HG03432 (cell line): ENCODE results near the gene HELQ.
"Not testable (repeated sequence)": the region's sequence is repeated elsewhere in the genome, so short reads cannot be mapped to it uniquely, and the experiment has no call there.

Experiments
- ATAC-seq: cut with Tn5 transposase; IDR thresholded peaks from one replicate; pipeline ENCODE4 v1.9.1; 2021; ENCODE audit warnings: mild to moderate bottlenecking, moderate library complexity; ENCODE audit not compliant: unreplicated experiment

The HELQ gene

GRCh38 chr4:83455281-83456183 lies at the start of gene HELQ, which contains the start of gene MRPS18C:
HELQ (minus strand) TSS chr4:83455823; CDS start chr4:83455693, 130 bp downstream.
MRPS18C (plus strand) TSS chr4:83456058; CDS start chr4:83456078, 20 bp downstream.
- ATAC-seq = peak; percentile 95

GRCh38 chr4:83504996-83505395 lies 49.4 kb upstream of the HELQ start:
- ATAC-seq = no peak

- no peak for ATAC-seq
These were observed 48.9 kb upstream of the HELQ start for GRCh38 chr4:83504503-83504902.

GRCh38 chr4:83503974-83504373 lies 48.4 kb upstream of the HELQ start:
- no peak for ATAC-seq

GRCh38 chr4:83501671-83502070 lies 46.0 kb upstream of the HELQ start:
- ATAC-seq = not testable (repeated sequence)

GRCh38 chr4:83498187-83498586 lies 42.6 kb upstream of the HELQ start:
- no peak for ATAC-seq

GRCh38 chr4:83496085-83496917 lies 40.7 kb upstream of the HELQ start:
- not testable (repeated sequence) for ATAC-seq

GRCh38 chr4:83490876-83491450 lies 35.3 kb upstream of the HELQ start:
- peak; percentile 85 for ATAC-seq

GRCh38 chr4:83489711-83490326 lies 34.2 kb upstream of the HELQ start:
- ATAC-seq = no peak

- ATAC-seq = no peak
These were observed 31.0 kb upstream of the HELQ start for GRCh38 chr4:83486457-83487129.

- peak; percentile 97 for ATAC-seq
These were observed 29.2 kb upstream of the HELQ start, which contains the start of gene ABRAXAS1 for GRCh38 chr4:83484500-83485461. ABRAXAS1 (minus strand) TSS chr4:83485100; CDS start chr4:83485072, 28 bp downstream.

- ATAC-seq = no peak
These were observed 18.3 kb upstream of the HELQ start for GRCh38 chr4:83473966-83474365.

GRCh38 chr4:83473423-83473822 lies 17.8 kb upstream of the HELQ start:
- ATAC-seq = no peak

- ATAC-seq = no peak
These were observed 520 bp upstream of the HELQ start for GRCh38 chr4:83456184-83456501.

GRCh38 chr4:83454686-83455085 lies 937 bp downstream of the HELQ start:
- ATAC-seq = no peak

- no peak for ATAC-seq
These were observed 6.6 kb downstream of the HELQ start for GRCh38 chr4:83449009-83449408.

- ATAC-seq = peak; percentile 66
These were observed 14.7 kb downstream of the HELQ start for GRCh38 chr4:83440899-83441298.

GRCh38 chr4:83440148-83440814 lies 15.3 kb downstream of the HELQ start:
- ATAC-seq = no peak

GRCh38 chr4:83438719-83439118 lies 16.9 kb downstream of the HELQ start:
- ATAC-seq = no peak
